Mesothelial cell of epicardium (in vitro differentiated cells): Measurements from ENCODE around the gene MYOM1. TPM values are rescaled to one million over a fixed set of nuclear protein-coding genes. Genes with fewer than 3 reads are reported as not detected.

ENCODE experiments used
- DNase-seq, 2 experiments: peaks; one replicate each; pipeline ENCODE4 v3.0.0; 2021; ENCODE audit warnings: low spot score in 2 of 2; ENCODE audit not compliant: unreplicated experiment in 2 of 2
- H3K27ac Mint-ChIP-seq: 2 replicates; pipeline ENCODE4 v1.8.0; 2021; ENCODE audit warnings: mixed read lengths
- H3K27me3 Mint-ChIP-seq: 2 replicates; pipeline ENCODE4 v1.8.0; 2021; ENCODE audit warnings: low read depth, mixed read lengths
- H3K36me3 Mint-ChIP-seq: 2 replicates; pipeline ENCODE4 v1.8.0; 2021; ENCODE audit warnings: mixed read lengths
- H3K4me1 Mint-ChIP-seq: 2 replicates; pipeline ENCODE4 v1.8.0; 2021; ENCODE audit warnings: mixed read lengths
- H3K4me3 Mint-ChIP-seq: 2 replicates; pipeline ENCODE4 v1.8.0; 2021; ENCODE audit warnings: mild to moderate bottlenecking, moderate library complexity, mixed read lengths
- H3K9me3 Mint-ChIP-seq: 2 replicates; pipeline ENCODE4 v1.8.0; 2021; ENCODE audit warnings: mixed read lengths
- total RNA-seq: library from RNA; stranded (reverse); gene quantifications from 3 replicates; pipeline ENCODE4 v1.2.1, GENCODE V29; 2021
- TF ChIP-seq, protein P1 (sequence below): fragments of 200-600 bp; sonication (generic); IDR thresholded peaks from one replicate; pipeline ENCODE4 v1.5.0; 2021; ENCODE audit warnings: antibody characterized with exemption; ENCODE audit not compliant: unreplicated experiment

The MYOM1 gene
- total RNA-seq, 1 donor from 2014 or later: 2.8 TPM

DNA sequence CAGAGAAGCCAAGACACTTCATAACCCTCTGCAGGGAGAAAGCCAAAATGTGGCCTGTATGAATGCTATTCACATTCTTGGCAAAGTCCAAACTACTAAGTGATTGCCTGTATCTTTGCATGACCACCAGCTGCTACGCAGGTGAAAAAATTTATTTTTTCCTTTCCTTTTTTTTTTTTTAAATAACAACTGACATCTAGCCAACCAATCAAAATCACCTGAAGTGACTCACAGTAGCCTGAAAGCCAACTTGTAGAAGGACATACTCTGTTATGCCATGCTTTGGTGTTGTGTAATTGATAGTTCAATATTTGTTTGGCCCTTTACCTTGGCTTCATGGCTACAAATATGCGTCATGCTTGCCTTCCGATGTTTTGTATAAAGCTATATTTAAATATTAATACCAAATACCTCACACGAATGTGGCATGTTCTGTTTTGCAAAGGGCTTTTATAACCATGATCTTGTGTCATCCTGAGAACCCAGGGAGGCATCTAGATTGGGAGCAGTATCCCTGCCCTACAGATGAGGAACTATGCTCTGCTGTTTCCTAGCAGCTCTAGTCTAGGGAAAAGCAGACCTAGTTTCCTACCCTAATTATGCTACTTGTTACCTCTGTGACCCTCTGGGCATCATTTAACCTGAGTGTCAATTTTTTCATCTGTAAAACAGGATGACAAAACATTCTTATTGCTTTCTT is 102.1 kb downstream of the MYOM1 start:
- Mint-ChIP-seq H3K9me3 (peaks cover 6% of the 10 kb centered on the region), H3K4me1 (peaks cover 38% of the 10 kb centered on the region), H3K27ac (peak overlapping the region; percentile 18), H3K36me3 (peaks cover 2% of the 10 kb centered on the region), H3K27me3 (no peaks in the 10 kb centered on the region), H3K4me3 (no peak overlapping the region)
- TF ChIP-seq, protein P1, sequence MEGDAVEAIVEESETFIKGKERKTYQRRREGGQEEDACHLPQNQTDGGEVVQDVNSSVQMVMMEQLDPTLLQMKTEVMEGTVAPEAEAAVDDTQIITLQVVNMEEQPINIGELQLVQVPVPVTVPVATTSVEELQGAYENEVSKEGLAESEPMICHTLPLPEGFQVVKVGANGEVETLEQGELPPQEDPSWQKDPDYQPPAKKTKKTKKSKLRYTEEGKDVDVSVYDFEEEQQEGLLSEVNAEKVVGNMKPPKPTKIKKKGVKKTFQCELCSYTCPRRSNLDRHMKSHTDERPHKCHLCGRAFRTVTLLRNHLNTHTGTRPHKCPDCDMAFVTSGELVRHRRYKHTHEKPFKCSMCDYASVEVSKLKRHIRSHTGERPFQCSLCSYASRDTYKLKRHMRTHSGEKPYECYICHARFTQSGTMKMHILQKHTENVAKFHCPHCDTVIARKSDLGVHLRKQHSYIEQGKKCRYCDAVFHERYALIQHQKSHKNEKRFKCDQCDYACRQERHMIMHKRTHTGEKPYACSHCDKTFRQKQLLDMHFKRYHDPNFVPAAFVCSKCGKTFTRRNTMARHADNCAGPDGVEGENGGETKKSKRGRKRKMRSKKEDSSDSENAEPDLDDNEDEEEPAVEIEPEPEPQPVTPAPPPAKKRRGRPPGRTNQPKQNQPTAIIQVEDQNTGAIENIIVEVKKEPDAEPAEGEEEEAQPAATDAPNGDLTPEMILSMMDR: no peak
- DNase-seq: no peak

DNA sequence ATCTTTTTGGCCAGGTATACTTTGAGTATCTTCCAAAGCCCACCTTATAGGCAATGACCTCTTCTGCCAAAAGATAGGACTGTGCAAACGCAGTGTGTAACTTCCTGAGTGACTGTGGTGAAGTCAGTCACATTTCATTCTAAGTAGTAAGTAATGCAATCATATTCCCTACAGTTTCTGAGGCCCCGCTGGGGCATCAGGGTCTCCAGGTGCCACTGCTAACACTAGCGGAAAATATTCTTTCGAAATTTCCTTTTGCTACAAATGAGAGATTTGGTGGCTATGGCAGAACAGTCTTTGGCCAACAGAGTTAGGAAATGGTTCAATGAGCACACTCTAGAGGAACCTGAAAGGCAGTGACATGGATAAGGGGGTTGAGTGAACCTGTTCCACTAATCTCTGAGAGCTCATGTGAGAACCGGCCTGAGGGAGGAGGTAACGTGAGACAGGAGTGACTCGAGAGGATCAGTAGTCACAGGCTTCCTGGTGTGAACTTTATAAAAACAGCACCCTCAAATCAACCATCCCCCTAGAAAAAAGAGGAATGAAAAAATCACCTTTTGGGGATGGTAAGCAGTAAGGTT is 104.2 kb downstream of the MYOM1 start:
- H3K9me3 Mint-ChIP-seq: no peaks in the 10 kb centered on the region
- H3K27ac Mint-ChIP-seq: no peak overlapping the region
- H3K4me3 Mint-ChIP-seq: no peak overlapping the region
- no peak for DNase-seq
- H3K4me1 Mint-ChIP-seq: peaks cover 50% of the 10 kb centered on the region
- H3K36me3 Mint-ChIP-seq: no peaks in the 10 kb centered on the region
- TF ChIP-seq, protein P1: no peak
- no peaks in the 10 kb centered on the region for H3K27me3 Mint-ChIP-seq

DNA sequence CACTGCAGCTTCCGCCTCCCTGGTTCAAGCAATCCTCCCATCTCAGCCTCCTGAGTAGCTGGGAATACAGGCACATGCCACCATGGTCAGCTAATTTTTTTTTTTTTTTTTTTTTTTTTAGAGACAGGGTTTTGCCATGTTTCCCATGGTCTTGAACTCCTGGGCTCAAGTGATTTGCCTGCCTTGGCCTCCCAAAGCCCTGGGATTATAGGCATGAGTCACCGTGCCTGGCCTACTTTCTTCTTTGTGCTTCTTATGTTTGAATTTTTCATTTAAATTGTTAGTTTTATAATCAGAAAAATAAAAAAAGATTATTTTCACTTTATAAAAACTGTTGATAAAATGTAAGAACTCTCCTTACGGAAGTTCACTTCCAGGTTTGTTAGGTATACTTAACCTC is 105.3 kb downstream of the MYOM1 start:
- Mint-ChIP-seq H3K9me3 (no peaks in the 10 kb centered on the region), H3K36me3 (no peaks in the 10 kb centered on the region), H3K27ac (no peak overlapping the region), H3K4me3 (no peak overlapping the region), H3K4me1 (peaks cover 58% of the 10 kb centered on the region), H3K27me3 (no peaks in the 10 kb centered on the region)
- no peak for DNase-seq
- TF ChIP-seq, protein P1: no peak

DNA sequence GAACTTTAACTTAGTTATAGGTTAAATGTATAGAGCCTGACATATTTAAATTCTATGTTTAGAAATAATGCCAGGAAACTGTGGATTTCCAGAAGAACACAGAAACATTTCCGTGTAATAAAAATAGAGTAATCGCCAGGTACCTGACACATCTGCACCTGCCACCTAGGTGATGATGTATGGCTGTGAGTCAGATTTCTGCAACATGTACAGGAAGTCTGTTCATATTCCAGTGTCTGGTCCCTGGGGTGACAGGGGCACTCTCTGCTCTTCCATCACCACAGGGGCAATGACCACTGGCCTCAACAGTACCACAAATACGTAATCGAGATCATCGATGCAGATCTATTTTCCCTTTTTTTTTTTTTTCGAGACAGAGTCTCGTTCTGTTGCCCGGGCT is 105.7 kb downstream of the MYOM1 start:
- DNase-seq: no peak
- peaks cover 55% of the 10 kb centered on the region for H3K4me1 Mint-ChIP-seq
- H3K4me3 Mint-ChIP-seq: no peak overlapping the region
- H3K27ac Mint-ChIP-seq: peak overlapping the region; percentile 53
- TF ChIP-seq, protein P1: no peak
- H3K27me3 Mint-ChIP-seq: no peaks in the 10 kb centered on the region
- no peaks in the 10 kb centered on the region for H3K9me3 Mint-ChIP-seq
- no peaks in the 10 kb centered on the region for H3K36me3 Mint-ChIP-seq

DNA sequence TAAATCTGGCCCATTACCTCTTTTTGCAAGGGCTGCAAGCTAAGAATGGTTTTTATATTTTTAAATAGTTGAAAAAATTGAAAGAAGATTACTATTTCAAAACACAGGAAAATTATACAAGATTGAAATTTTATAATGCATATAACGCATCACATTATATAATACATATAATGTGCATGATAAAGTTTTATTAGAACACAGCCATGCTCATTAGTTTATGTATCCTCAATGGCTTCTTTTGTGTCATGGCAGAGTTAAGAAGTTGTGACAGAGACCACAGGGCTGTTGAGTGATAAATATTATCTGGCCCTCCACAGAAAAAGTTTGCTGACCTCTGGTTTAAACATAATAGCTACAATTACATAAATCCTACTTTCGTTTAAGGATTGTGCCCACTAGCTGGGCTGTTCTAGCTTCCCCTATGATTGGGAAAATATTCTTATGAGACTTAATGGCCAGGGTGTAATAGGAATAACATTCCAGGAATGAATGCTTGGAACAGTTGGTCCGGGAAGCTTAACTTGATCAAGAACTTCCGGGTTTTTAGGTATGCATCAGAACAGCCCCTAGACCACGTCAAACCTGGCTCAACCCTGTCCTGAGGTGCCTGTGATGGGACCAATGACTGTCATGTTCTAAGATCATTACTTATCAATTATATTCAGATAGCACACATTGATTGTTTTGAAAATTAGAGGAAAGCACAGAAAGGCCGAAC is 108.1 kb downstream of the MYOM1 start:
- Mint-ChIP-seq H3K4me3 (no peak overlapping the region), H3K27me3 (no peaks in the 10 kb centered on the region), H3K4me1 (peaks cover 38% of the 10 kb centered on the region), H3K27ac (peak overlapping the region; percentile 81), H3K36me3 (no peaks in the 10 kb centered on the region), H3K9me3 (no peaks in the 10 kb centered on the region)
- TF ChIP-seq, protein P1: no peak
- no peak for DNase-seq
